Upper lobe of left lung (tissue), 6 donors: Measurements from ENCODE around the gene PPP1R13B. TPM values are rescaled to one million over a fixed set of nuclear protein-coding genes. Genes with fewer than 3 reads are reported as not detected.

Source experiments
- ATAC-seq, 2 donors: fragments of 200-7000 bp; cut with Tn5 transposase; one replicate each; pipeline ENCODE4 v1.9.1; 2022; ENCODE audit warnings: mild to moderate bottlenecking in 2 of 2, moderate library complexity in 2 of 2; ENCODE audit not compliant: low FRiP score in 2 of 2
- DNase-seq, 2 donors: peaks; one replicate each; pipeline ENCODE4 v3.0.0-alpha.2; 2019 to 2020
- H3K27ac ChIP-seq, 4 donors: fragments of 200-600 bp; sonication (generic); one replicate each; pipeline ENCODE4 v1.5.1; 2016 to 2019
- H3K27me3 ChIP-seq, 4 donors: fragments of 200-600 bp; sonication (generic); one replicate each; pipeline ENCODE4 v1.5.1; 2017 to 2019
- H3K36me3 ChIP-seq, 4 donors: fragments of 200-600 bp; sonication (generic); one replicate each; pipeline ENCODE4 v1.5.1; 2016 to 2019
- H3K4me1 ChIP-seq, 4 donors: fragments of 200-600 bp; sonication (generic); one replicate each; pipeline ENCODE4 v1.5.1; 2018 to 2019
- H3K4me3 ChIP-seq, 4 donors: fragments of 200-600 bp; sonication (generic); one replicate each; pipeline ENCODE4 v1.5.1; 2017 to 2019; ENCODE audit warnings: mild to moderate bottlenecking in 2 of 4, moderate library complexity in 1 of 4
- H3K9me3 ChIP-seq, 4 donors: fragments of 200-600 bp; sonication (generic); one replicate each; pipeline ENCODE4 v1.5.1; 2018 to 2019
- EP300 ChIP-seq, 4 donors: sonication (generic); formaldehyde crosslinking; IDR thresholded peaks; one replicate each; pipeline ENCODE4 v1.5.1; 2017; ENCODE audit warnings: antibody characterized with exemption in 4 of 4, control low read depth in 2 of 4
- POLR2A ChIP-seq, 4 donors: fragments of 450-650 bp; IDR thresholded peaks; one replicate each; pipeline ENCODE4 v1.5.1; 2016 to 2017; ENCODE audit warnings: antibody characterized with exemption in 4 of 4, mild to moderate bottlenecking in 2 of 4
- POLR2AphosphoS5 ChIP-seq, 2 donors: sonication (generic); formaldehyde crosslinking; IDR thresholded peaks; one replicate each; pipeline ENCODE4 v1.5.1; 2017; ENCODE audit warnings: antibody characterized with exemption in 2 of 2
- WGBS, 2 donors: methylation state at CpG; one replicate each; pipeline ENCODE4 v1.1.5; 2017 to 2018; 5-methylcytosine and 5-hydroxymethylcytosine counted together
- total RNA-seq, 6 donors: library from RNA; depleted of rRNA in 4 of 6; stranded (reverse); fragments of >200 nt in 4 of 6; gene quantifications; one replicate each; pipeline versions ENCODE4 v1.1.0 to v1.2.1, GENCODE V29; 2016 to 2021
- TF ChIP-seq, protein P1 (sequence below), 6 experiments: fragments of 450-650 bp in 4 of 6; fragments of 200-600 bp in 2 of 6; sonication (generic) in 2 of 6; IDR thresholded peaks; one replicate each; pipeline ENCODE4 v1.5.1; 2016 to 2019; ENCODE audit warnings: antibody characterized with exemption in 6 of 6
- donor health status: DM: no; HTN: no; CAD: no; lungs with moderate emphysema.
- donor health status: DM: no; HTN: yes; CAD: no; lungs with severe emphysema.

Gene PPP1R13B
- total RNA-seq, 6 donors from 2014 or later: 37.0 to 117 (median 71.1) TPM

GRCh38 chr14:103699261-103699661 lies 148.1 kb downstream of the PPP1R13B start:
- peaks cover 11 to 84% (median 63%) of the 10 kb centered on the region in 4 donors for H3K36me3 ChIP-seq

GRCh38 chr14:103698380-103699260 lies 148.8 kb downstream of the PPP1R13B start:
- Histone ChIP-seq H3K36me3 (peaks cover 15 to 84% (median 67%) of the 10 kb centered on the region in 4 donors), H3K27me3 (no peaks in the 10 kb centered on the region), H3K4me3 (no peak overlapping the region), H3K27ac (peak overlapping the region in 3 of 4 donors; percentile 30 to 66 (median 58)), H3K9me3 (no peaks in the 10 kb centered on the region), H3K4me1 (peaks cover 16 to 50% (median 36%) of the 10 kb centered on the region in 4 donors)
- DNase-seq (peak; percentile 59 to 89), ATAC-seq (no peak)
- 79 to 80% methylated on average over 3 to 30 of the region's 33 CpGs for WGBS, 2 donors
- TF ChIP-seq POLR2AphosphoS5 (IDR thresholded peaks at IDR 0.05) (no peak), EP300 (IDR thresholded peaks at IDR 0.05) (no peak)
- TF ChIP-seq, protein P1, sequence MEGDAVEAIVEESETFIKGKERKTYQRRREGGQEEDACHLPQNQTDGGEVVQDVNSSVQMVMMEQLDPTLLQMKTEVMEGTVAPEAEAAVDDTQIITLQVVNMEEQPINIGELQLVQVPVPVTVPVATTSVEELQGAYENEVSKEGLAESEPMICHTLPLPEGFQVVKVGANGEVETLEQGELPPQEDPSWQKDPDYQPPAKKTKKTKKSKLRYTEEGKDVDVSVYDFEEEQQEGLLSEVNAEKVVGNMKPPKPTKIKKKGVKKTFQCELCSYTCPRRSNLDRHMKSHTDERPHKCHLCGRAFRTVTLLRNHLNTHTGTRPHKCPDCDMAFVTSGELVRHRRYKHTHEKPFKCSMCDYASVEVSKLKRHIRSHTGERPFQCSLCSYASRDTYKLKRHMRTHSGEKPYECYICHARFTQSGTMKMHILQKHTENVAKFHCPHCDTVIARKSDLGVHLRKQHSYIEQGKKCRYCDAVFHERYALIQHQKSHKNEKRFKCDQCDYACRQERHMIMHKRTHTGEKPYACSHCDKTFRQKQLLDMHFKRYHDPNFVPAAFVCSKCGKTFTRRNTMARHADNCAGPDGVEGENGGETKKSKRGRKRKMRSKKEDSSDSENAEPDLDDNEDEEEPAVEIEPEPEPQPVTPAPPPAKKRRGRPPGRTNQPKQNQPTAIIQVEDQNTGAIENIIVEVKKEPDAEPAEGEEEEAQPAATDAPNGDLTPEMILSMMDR (IDR thresholded peaks at IDR 0.05): no peak

More at GRCh38 chr14:103699261-103699661, 148.1 kb downstream of the PPP1R13B start:
- ATAC-seq (no peak), DNase-seq (no peak)
- TF ChIP-seq EP300 (IDR thresholded peaks at IDR 0.05) (no peak), POLR2AphosphoS5 (IDR thresholded peaks at IDR 0.05) (no peak), POLR2A (IDR thresholded peaks at IDR 0.05) (no peak)
- TF ChIP-seq, protein P1 (IDR thresholded peaks at IDR 0.05): no peak
- 95% methylated on average over 17 of the region's 17 CpGs; no CpG with 5 or more reads in 1 of the 2 donors for WGBS, 2 donors
- no peaks in the 10 kb centered on the region for H3K27me3 ChIP-seq
- no peaks in the 10 kb centered on the region for H3K9me3 ChIP-seq
- no peak overlapping the region for H3K4me3 ChIP-seq
- H3K4me1 ChIP-seq: peaks cover 16 to 54% (median 35%) of the 10 kb centered on the region in 4 donors
- no peak overlapping the region for H3K27ac ChIP-seq

GRCh38 chr14:103697603-103698379 lies 149.6 kb downstream of the PPP1R13B start:
- no peak for TF ChIP-seq EP300 (IDR thresholded peaks at IDR 0.05)
- Histone ChIP-seq H3K36me3 (peaks cover 10 to 84% (median 68%) of the 10 kb centered on the region in 4 donors), H3K27ac (peak overlapping the region in 3 of 4 donors; percentile 1 to 66 (median 58)), H3K4me1 (peaks cover 16 to 53% (median 40%) of the 10 kb centered on the region in 4 donors), H3K4me3 (no peak overlapping the region), H3K9me3 (no peaks in the 10 kb centered on the region), H3K27me3 (no peaks in the 10 kb centered on the region)
- WGBS, 2 donors: 82 to 85% methylated on average over 4 to 6 of the region's 14 CpGs
- DNase-seq: no peak
- no peak for ATAC-seq

- H3K4me1 ChIP-seq: peaks cover 16 to 54% (median 42%) of the 10 kb centered on the region in 4 donors
- ATAC-seq (no peak), DNase-seq (no peak)
- H3K36me3 ChIP-seq: peaks cover 9 to 84% (median 65%) of the 10 kb centered on the region in 4 donors
- no peaks in the 10 kb centered on the region for H3K9me3 ChIP-seq
- no peaks in the 10 kb centered on the region for H3K27me3 ChIP-seq
- 49 to 60% methylated on average over 2 to 3 of the region's 3 CpGs for WGBS, 2 donors
- H3K4me3 ChIP-seq: no peak overlapping the region
- H3K27ac ChIP-seq: peak overlapping the region in 3 of 4 donors; percentile 1 to 66 (median 58)
- no peak for TF ChIP-seq EP300 (IDR thresholded peaks at IDR 0.05)
- TF ChIP-seq, protein P1 (IDR thresholded peaks at IDR 0.05): no peak
- TF ChIP-seq POLR2A (IDR thresholded peaks at IDR 0.05): no peak
- no peak for TF ChIP-seq POLR2AphosphoS5 (IDR thresholded peaks at IDR 0.05)
Observed at GRCh38 chr14:103697206-103697602, 150.2 kb downstream of the PPP1R13B start.
